IgD-negative memory B cell (primary cell): ENCODE results near the gene SCLY. TPM values are rescaled to one million over a fixed set of nuclear protein-coding genes. Genes with fewer than 3 reads are reported as not detected.

Experiments
- H3K27ac Mint-ChIP-seq, 3 donors: one replicate each; pipeline ENCODE4 v1.8.0; 2020 to 2022; ENCODE audit warnings: mild to moderate bottlenecking in 3 of 3, mixed read lengths in 3 of 3, moderate library complexity in 1 of 3
- H3K27me3 Mint-ChIP-seq: one replicate; pipeline ENCODE4 v1.8.0; 2021; ENCODE audit warnings: mixed read lengths
- H3K36me3 Mint-ChIP-seq: one replicate; pipeline ENCODE4 v1.8.0; 2020; ENCODE audit warnings: mild to moderate bottlenecking, mixed read lengths
- H3K4me1 Mint-ChIP-seq, 3 donors: one replicate each; pipeline ENCODE4 v1.8.0; 2020 to 2022; ENCODE audit warnings: mixed read lengths in 3 of 3, mild to moderate bottlenecking in 1 of 3
- H3K4me3 Mint-ChIP-seq, 4 donors: one replicate each; pipeline ENCODE4 v1.8.0; 2020 to 2022; ENCODE audit warnings: mild to moderate bottlenecking in 4 of 4, mixed read lengths in 4 of 4, moderate library complexity in 3 of 4
- H3K9me3 Mint-ChIP-seq, 3 donors: one replicate each; pipeline ENCODE4 v1.8.0; 2020 to 2021; ENCODE audit warnings: mixed read lengths in 3 of 3, mild to moderate bottlenecking in 1 of 3
- polyA plus RNA-seq: library from polyadenylated mRNA; unstranded; fragments of 300-500 nt; fragmentation: Illumina TruSeq; gene quantifications from one replicate; pipeline ENCODE4 v1.2.3, GENCODE V29; 2021

The SCLY gene
- polyA plus RNA-seq, 1 donor from 2014 or later, result 18.5 TPM

DNA sequence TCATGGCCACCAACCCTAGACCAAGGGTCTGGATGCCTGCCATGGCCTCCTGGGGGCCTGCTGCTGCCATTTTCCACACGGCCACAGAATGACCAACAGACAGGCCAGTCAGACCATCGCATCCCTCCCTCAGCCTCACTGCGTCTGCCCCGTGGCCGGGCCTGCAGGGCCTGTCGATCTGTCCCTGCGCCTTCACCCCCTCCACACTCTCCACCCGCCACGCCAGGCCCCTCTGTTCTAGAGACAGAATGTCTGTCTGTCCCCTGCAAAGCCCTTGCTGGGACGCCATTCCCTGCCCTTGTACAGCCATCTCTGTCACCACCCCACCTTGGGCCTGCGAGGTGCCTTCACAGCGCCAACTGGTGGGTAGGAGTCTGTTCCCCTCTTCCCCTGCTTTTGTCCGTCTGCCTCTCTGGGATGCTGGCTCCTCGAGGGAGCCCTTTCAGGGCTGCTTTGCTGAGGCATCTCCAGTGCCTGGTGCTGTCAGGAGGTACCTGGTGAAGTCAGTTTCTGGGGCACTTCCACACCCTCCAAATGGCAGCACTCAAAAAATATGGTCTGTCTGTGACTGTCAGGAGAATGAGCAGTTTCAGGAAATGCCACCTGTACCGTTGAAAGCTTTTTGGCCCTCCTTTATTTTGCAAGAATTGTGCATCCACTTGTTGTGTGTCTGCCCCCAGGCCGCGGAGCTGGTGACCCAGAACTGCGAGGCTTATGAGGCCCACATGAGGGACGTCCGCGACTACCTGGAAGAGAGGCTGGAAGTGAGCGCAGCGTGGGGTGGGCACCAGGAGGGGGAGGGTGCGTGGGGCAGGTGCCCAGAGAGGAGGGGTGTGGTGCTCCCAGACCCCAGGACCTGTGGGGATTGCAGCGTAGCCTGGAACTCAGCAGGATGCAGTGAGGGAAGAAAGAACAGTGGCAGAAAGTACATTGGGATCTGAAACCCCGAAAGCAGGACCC lies 32.7 kb downstream of the SCLY start:
- H3K9me3 Mint-ChIP-seq, result no peaks in the 10 kb centered on the region
- H3K27me3 Mint-ChIP-seq, result no peaks in the 10 kb centered on the region
- peak overlapping the region in 1 of 3 donors; percentile 47 for H3K27ac Mint-ChIP-seq
- H3K4me3 Mint-ChIP-seq, result no peak overlapping the region
- H3K4me1 Mint-ChIP-seq, result peaks cover 0 to 6% (median 3%) of the 10 kb centered on the region in 3 donors
- H3K36me3 Mint-ChIP-seq, result no peaks in the 10 kb centered on the region

DNA sequence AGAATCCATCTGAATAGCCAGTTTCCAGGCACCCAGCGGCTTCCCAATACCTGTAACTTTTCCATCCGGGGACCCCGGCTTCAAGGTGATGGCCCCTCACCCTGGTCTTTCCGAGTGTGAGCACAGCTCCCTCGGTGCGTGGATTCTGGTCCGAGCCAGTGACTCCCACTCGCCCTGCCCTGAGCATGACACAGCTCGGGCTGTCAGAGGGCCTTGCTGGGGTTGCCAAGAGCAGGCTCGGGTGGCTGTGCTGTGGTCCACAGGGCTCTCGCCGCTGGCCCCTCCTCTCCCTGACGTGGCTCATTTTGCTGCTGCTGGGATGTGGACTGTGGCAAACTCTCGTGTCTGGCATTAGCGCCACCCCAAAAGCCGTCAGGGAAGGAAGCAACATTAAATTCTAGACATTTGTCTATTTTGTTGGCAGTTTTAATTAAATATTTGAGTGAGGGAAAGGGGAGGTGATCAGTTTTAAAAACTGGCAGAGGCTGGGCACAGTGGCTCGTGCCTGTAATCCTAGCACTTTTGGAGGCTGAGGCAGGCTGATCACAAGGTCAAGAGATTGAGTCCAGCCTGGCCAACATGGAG lies 33.7 kb downstream of the SCLY start:
- H3K9me3 Mint-ChIP-seq, result no peaks in the 10 kb centered on the region
- H3K4me3 Mint-ChIP-seq, result no peak overlapping the region
- H3K36me3 Mint-ChIP-seq, result no peaks in the 10 kb centered on the region
- no peaks in the 10 kb centered on the region for H3K27me3 Mint-ChIP-seq
- H3K4me1 Mint-ChIP-seq, result peaks cover 11 to 15% (median 14%) of the 10 kb centered on the region in 3 donors
- H3K27ac Mint-ChIP-seq, result peak overlapping the region in 1 of 3 donors; percentile 47

DNA sequence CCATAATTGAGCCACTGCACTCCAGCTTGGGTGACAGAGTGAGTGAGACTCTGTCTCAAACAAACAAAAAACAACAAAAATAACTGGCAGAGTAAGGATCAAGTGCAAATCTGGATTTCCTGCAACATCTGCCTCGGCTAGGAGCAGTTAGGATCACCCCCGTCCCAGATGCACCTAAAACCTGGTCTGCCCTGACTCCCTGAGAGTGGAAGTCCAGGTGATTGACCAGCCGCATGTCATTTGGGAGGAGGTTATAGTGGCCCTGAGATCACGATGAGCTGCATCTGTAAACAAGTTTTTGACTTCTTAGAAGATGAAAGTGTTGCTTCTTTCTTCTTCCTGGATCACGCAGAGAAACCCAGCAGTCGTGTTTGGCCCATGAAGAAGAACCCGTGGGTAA lies 34.3 kb downstream of the SCLY start:
- peaks cover 12 to 15% (median 12%) of the 10 kb centered on the region in 3 donors for H3K4me1 Mint-ChIP-seq
- H3K27me3 Mint-ChIP-seq, result no peaks in the 10 kb centered on the region
- H3K9me3 Mint-ChIP-seq, result no peaks in the 10 kb centered on the region
- H3K4me3 Mint-ChIP-seq, result no peak overlapping the region
- no peak overlapping the region for H3K27ac Mint-ChIP-seq
- H3K36me3 Mint-ChIP-seq, result no peaks in the 10 kb centered on the region

DNA sequence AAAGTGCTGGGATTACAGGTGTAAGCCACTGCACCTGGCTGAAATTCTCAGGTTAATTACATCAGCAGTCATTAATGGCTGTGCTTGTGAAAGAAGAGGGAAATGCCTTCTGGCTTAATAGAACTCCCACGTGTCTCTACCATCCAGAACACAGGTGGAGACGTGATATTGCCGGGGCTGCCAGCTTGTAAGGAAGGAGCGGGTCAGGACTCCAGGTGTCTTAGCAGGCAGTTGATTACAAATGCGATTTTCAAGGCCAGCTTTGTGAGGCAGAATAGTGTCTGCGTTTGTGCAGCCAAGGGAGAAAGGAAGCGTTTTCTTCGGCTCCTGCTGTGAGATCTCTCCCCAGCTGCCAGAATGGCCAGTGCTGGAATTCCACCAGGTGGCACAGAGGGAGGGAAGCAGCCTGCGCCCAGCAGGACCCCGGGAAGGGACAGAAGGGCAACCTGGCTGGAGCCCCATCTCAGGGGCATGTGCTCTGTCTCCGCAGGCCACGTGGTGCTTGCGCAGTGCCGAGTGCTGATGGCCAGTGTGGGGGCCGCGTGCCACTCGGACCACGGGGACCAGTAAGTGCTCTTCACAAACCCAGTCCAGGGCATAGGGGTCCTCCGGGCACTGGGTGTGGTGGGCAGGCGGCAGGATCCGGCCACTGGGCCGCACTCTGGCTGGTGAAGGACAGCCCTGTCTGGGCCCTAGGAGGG lies 35.7 kb downstream of the SCLY start:
- Mint-ChIP-seq H3K4me1 (peaks cover 12 to 15% (median 12%) of the 10 kb centered on the region in 3 donors), H3K9me3 (no peaks in the 10 kb centered on the region), H3K36me3 (no peaks in the 10 kb centered on the region), H3K27me3 (no peaks in the 10 kb centered on the region), H3K4me3 (no peak overlapping the region), H3K27ac (no peak overlapping the region)

DNA sequence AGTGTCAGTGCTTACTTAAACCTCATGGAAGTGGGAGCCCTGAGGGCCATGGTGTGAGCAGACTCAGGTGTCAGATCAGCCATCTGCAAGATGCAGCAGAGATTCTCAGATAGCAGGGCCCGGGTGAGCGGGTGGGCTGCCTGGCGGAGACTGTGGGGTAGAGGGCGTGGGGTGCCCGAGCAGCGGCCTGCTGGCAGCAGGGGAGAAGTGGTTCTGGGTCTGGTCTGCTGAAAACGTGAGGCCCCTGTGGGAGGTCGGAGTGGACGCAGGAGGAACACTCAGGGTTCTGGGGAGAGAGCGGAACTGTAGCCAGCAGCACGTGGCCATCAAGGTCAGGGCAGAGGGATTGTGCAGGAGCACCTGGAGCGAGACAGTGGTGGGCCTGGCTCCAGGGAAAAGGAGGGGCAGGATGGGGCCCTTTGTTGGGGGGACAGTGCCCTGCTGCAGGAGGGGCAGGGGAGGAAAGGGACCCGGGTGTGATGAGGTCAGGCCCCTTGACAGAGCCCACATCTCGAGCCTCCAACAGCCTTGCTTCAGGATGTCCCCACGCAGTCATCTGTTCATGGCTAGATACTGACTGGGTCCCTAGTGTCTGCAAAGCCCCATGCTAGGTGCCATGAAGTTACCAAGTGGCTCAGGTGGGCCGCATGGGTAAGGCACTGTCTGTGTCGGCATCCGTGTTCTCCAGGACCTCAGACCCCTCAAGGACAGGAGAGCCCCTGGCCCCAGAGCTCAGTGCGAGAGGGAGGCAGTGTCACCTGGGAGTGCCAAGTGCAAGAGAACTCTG lies 36.6 kb downstream of the SCLY start:
- peaks cover 12 to 15% (median 12%) of the 10 kb centered on the region in 3 donors for H3K4me1 Mint-ChIP-seq
- H3K9me3 Mint-ChIP-seq, result no peaks in the 10 kb centered on the region
- H3K27me3 Mint-ChIP-seq, result no peaks in the 10 kb centered on the region
- peak overlapping the region in 2 of 3 donors; percentile 88 to 90 for H3K27ac Mint-ChIP-seq
- H3K36me3 Mint-ChIP-seq, result no peaks in the 10 kb centered on the region
- H3K4me3 Mint-ChIP-seq, result peak overlapping the region in 1 of 4 donors; percentile 9

DNA sequence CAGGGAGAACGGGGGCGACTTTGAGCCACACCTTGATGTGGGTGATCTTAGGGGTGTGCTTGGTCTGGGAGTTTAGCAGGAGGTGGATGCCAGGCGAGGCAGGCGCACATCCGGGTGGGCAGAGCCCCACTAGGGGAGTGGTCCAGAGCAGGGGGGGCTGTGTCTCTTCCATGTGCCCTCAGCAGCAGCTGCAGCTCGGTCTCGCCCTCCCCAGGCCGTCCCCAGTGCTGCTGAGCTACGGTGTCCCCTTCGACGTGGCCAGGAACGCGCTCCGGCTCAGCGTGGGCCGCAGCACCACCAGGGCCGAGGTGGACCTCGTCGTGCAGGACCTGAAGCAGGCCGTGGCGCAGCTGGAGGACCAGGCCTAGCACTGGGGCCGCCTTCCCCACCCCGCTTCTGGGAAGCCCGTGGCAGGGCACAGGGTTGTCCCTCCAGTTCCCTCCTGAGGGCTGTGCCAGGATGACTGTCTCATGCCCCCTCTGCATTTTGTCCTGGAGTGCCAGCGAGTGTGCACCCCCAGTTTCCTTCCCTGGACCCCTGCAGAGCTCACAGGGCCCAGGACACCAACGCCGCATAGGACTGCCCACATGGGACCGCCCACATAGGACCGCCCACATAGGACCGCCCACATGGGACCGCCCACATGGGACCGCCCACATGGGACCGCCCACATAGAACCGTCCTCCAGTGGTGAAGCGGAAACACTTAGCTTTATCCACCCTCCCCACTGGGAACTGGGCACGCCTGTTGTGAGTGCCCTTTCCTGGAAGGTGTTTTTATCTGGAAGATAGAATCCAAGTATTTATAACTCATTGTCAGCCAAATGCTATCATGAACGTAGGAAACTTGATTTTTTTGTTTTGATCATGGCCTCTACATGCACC lies 37.4 kb downstream of the SCLY start:
- H3K4me3 Mint-ChIP-seq, result peak overlapping the region; percentile 65 to 95 (median 80)
- H3K9me3 Mint-ChIP-seq, result no peaks in the 10 kb centered on the region
- H3K27me3 Mint-ChIP-seq, result no peaks in the 10 kb centered on the region
- peaks cover 11 to 15% (median 12%) of the 10 kb centered on the region in 3 donors for H3K4me1 Mint-ChIP-seq
- peak overlapping the region; percentile 52 to 97 (median 59) for H3K27ac Mint-ChIP-seq
- H3K36me3 Mint-ChIP-seq, result no peaks in the 10 kb centered on the region

DNA sequence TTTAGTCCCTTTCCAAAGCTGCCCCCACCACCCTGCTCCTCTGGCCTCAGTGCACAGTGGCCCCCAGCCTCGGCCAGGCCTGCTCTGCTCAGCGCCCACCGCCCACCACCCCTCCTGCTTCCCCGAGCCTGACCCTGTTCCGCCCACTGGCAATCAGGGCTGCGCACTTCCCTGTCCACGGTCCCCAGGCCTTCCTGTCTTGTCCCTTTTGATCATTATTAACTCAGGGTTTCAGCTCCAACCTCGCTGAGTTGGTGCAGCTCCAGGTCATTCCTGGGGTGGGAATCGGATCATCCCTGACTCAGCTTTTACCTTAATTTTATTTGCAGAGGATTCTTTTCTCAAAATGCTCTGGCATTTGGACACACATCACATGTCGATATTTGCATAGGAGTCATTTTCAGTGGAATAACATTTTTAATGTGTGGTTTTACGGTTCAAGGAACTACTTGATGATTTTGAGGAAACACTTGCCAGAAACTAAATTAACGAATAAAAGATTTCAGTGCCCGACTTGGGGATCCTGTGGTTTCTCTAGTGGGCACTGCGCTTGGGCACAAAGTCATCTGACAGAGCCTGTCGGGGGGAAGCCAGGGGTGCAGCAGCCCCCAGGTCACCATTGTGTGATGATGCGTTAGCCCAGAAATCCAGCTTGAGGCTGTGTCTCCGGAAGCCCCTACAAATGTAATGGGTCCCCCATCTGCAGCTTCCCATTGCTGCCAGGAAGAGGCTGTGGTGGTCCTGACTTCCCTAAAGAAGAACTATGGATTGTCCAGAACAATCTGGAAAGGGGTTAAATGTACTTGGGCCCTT lies 38.3 kb downstream of the SCLY start:
- H3K9me3 Mint-ChIP-seq, result no peaks in the 10 kb centered on the region
- H3K27ac Mint-ChIP-seq, result peak overlapping the region; percentile 52 to 97 (median 80)
- no peaks in the 10 kb centered on the region for H3K36me3 Mint-ChIP-seq
- peak overlapping the region; percentile 65 to 95 (median 80) for H3K4me3 Mint-ChIP-seq
- peaks cover 11 to 15% (median 12%) of the 10 kb centered on the region in 3 donors for H3K4me1 Mint-ChIP-seq
- H3K27me3 Mint-ChIP-seq, result no peaks in the 10 kb centered on the region

DNA sequence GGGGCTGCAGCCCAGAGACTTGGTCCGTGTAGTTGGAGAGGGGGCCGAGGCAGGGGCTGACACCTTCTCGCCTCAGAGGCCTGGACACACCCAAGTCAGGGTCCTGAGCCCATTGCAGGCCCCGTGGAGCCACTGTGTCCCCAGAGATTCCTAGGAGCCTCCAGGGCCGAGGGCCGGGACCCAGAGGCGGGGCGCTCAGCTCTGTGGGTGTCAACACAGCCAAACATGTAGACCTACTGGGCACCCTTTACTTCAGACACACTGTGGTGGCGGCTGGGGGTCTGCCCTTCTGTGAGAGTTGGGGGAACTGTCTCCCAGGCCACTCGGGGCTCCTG lies 38.9 kb downstream of the SCLY start:
- Mint-ChIP-seq H3K27me3 (no peaks in the 10 kb centered on the region), H3K36me3 (no peaks in the 10 kb centered on the region), H3K4me1 (peaks cover 11 to 15% (median 12%) of the 10 kb centered on the region in 3 donors), H3K9me3 (no peaks in the 10 kb centered on the region), H3K4me3 (peak overlapping the region in 2 of 4 donors; percentile 65 to 93), H3K27ac (no peak overlapping the region)

DNA sequence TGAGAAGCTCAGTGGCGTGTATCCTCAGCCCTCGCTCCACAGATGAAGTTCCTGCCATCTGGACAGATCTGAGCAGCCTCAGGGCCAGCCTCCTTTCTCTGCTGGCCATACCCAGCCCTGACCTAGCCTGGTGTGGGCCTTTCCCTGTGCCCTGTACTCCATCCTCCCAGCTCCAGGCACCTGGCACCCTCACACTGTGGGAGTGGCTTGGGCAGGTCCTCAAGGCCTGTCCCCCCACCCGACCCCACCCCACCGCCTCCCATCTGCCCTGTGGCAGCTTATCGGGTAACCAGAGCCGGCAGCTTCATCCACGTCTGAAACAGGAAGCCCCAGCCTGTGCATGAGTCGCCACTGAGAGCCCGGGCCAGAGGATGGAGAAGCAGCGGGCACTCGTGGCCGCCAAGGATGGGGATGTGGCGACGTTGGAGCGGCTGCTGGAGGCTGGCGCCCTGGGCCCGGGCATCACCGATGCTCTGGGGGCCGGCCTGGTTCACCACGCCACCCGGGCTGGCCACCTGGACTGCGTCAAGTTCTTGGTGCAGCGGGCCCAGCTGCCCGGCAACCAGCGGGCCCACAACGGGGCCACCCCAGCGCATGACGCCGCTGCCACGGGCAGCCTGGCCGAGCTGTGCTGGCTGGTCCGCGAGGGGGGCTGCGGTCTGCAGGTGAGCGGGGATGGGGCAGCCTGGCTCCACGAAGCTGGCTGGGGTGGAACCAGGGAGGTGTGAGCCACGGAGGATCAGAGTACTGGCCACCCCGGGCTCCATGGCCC lies 39.4 kb downstream of the SCLY start, which contains the start of gene ESPNL:
Gene ESPNL, plus strand, starts transcription at position 292 of the 772 bp plus-strand sequence. Its CDS starts 80 bp downstream, at position 372.
- Mint-ChIP-seq H3K4me3 (peak within 1 kb of the TSS in 3 of 4 donors; percentile 65 to 95 (median 93)), H3K36me3 (no peaks in the 10 kb centered on the region), H3K9me3 (no peaks in the 10 kb centered on the region), H3K27ac (peak within 1 kb of the TSS in 2 of 3 donors; percentile 52 to 97), H3K27me3 (no peaks in the 10 kb centered on the region), H3K4me1 (peaks cover 11 to 15% (median 12%) of the 10 kb centered on the region in 3 donors)

DNA sequence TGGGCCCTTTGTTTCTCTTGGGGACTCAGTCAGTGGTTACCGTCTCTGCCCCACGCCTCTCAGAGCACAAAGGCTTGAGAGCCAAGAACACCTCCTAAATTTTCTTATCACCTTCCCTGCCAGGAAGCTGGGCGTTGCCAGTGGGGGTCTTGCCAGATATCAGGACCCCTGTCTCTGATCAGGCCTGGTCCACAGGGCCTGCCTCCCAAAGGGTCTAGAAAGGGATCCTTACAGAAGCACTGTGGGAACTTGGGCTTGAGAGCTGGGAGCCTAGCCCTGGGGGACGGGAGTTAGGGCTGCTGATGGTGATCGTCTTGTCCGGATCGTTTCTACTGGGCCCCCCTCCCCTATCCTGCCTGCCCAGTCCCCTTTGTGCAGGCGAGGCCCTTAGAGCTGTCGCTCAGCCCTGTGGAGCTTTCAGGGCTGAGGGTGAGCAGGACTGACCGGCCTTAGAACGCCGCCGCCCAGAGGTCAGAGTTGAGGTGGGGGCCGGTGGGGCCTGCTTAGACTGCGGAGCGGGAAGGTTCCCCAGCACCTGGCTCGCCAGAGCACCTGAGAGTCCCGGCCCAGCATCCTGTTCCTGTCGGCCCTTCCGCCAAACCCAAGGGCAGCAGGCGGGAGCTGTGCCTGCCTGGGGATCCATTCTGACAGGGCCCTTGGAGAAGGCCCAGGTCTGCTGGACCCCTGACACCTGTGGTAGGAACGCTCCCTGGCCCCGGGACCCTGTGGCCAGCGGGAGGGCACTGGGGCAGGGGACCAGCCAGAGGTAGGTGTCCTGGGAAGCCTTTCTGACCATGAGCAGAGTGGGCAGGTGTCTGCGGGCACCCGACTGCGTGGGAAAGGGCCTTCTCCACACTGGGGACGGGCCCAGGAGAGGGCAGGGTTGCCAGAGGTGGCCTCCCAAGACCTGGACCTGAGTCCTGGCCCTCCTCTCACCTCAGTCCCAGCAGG lies 40.3 kb downstream of the SCLY start:
- H3K9me3 Mint-ChIP-seq, result no peaks in the 10 kb centered on the region
- H3K4me1 Mint-ChIP-seq, result peaks cover 11 to 15% (median 12%) of the 10 kb centered on the region in 3 donors
- no peak overlapping the region for H3K27ac Mint-ChIP-seq
- peak overlapping the region in 1 of 4 donors; percentile 28 for H3K4me3 Mint-ChIP-seq
- no peaks in the 10 kb centered on the region for H3K36me3 Mint-ChIP-seq
- no peaks in the 10 kb centered on the region for H3K27me3 Mint-ChIP-seq
